Dedifferentiated amniotic fluid mesenchymal stem cell (primary cell): ENCODE results near the gene INVS.

Experiments
- DNase-seq: peaks from one replicate; pipeline ENCODE4 v3.0.0-alpha.2; 2016; ENCODE audit errors: extremely low spot score

The INVS gene

GRCh38 chr9:100269656-100270055 is 170.6 kb downstream of the INVS start:
- no peak for DNase-seq

- DNase-seq: no peak
These were observed 178.3 kb downstream of the INVS start for GRCh38 chr9:100277166-100277979.

- no peak for DNase-seq
These were observed 182.0 kb downstream of the INVS start for GRCh38 chr9:100281066-100281465.

- no peak for DNase-seq
These were observed 182.8 kb downstream of the INVS start for GRCh38 chr9:100281676-100282387.

GRCh38 chr9:100282388-100282719 is 183.3 kb downstream of the INVS start:
- no peak for DNase-seq

- DNase-seq: no peak
These were observed 185.2 kb downstream of the INVS start for GRCh38 chr9:100284247-100284646.

- DNase-seq: no peak
These were observed 186.0 kb downstream of the INVS start for GRCh38 chr9:100285080-100285479.

- no peak for DNase-seq
These were observed 186.6 kb downstream of the INVS start for GRCh38 chr9:100285601-100286000.

- DNase-seq: no peak
These were observed 187.2 kb downstream of the INVS start for GRCh38 chr9:100286257-100286656.

- DNase-seq: no peak
These were observed 188.1 kb downstream of the INVS start for GRCh38 chr9:100287186-100287585.

GRCh38 chr9:100290714-100291113 is 191.7 kb downstream of the INVS start:
- DNase-seq: no peak

- no peak for DNase-seq
These were observed 193.4 kb downstream of the INVS start for GRCh38 chr9:100292414-100292813.

- DNase-seq: no peak
These were observed 195.3 kb downstream of the INVS start for GRCh38 chr9:100294341-100294740.

- DNase-seq: no peak
These were observed 195.8 kb downstream of the INVS start for GRCh38 chr9:100294806-100295205.

- no peak for DNase-seq
These were observed 196.2 kb downstream of the INVS start for GRCh38 chr9:100295240-100295639.

GRCh38 chr9:100296407-100296806 is 197.4 kb downstream of the INVS start:
- no peak for DNase-seq

- DNase-seq: no peak
These were observed 199.3 kb downstream of the INVS start for GRCh38 chr9:100298378-100298777.

GRCh38 chr9:100303747-100304146 is 204.7 kb downstream of the INVS start:
- DNase-seq: no peak

- DNase-seq: no peak
These were observed 207.2 kb downstream of the INVS start for GRCh38 chr9:100306283-100306682.

GRCh38 chr9:100307080-100307479 is 208.0 kb downstream of the INVS start:
- DNase-seq: no peak

- no peak for DNase-seq
These were observed 210.0 kb downstream of the INVS start for GRCh38 chr9:100308965-100309564.

GRCh38 chr9:100309992-100310391 is 210.9 kb downstream of the INVS start:
- peak; percentile 37 for DNase-seq

GRCh38 chr9:100315561-100315960 is 216.5 kb downstream of the INVS start:
- no peak for DNase-seq
